Right renal cortex interstitium (tissue), 3 donors: ENCODE results near the gene PDILT. TPM values are rescaled to one million over a fixed set of nuclear protein-coding genes. Genes with fewer than 3 reads are reported as not detected.

Experiments used
- polyA plus RNA-seq, 3 donors: library from polyadenylated mRNA; unstranded; fragments of 120-200 nt; gene quantifications; one replicate each; pipeline ENCODE4 v1.2.1, GENCODE V29; 2013; ENCODE audit not compliant: insufficient read length in 3 of 3

Gene PDILT
- polyA plus RNA-seq, 3 donors = 0.16 TPM; not detected in 2

Other genes starting within 250 kb of the PDILT start
- 1 to 10 TPM; 1.8 to 3.2 (median 2.0) TPM for gene GP2, start 77.2 kb downstream of the PDILT start, polyA plus RNA-seq
- gene UMOD, start 52.0 kb downstream of the PDILT start, polyA plus RNA-seq = 100 to 1,000 TPM in 2 of 3 donors, 10 to 100 TPM in 1; 86.2 to 321 (median 256) TPM
- gene ACSM5, start 4.8 kb upstream of the PDILT start, polyA plus RNA-seq = 1 to 10 TPM; 4.9 to 8.6 (median 5.0) TPM
- 10 to 100 TPM; 59.3 to 84.9 (median 73.7) TPM for gene ACSM2A, start 46.8 kb upstream of the PDILT start, polyA plus RNA-seq
- gene ACSM2B, start 171.6 kb upstream of the PDILT start, polyA plus RNA-seq = 10 to 100 TPM; 58.6 to 76.2 (median 58.9) TPM